HepG2 (cell line): Measurements from ENCODE around the gene POU5F1. TPM values are rescaled to one million over a fixed set of nuclear protein-coding genes. Genes with fewer than 3 reads are reported as not detected.

Source experiments
- ARNT2 ChIP-seq: sonication (generic); formaldehyde crosslinking; IDR thresholded peaks from 2 replicates; pipeline ENCODE4 v1.8.0; 2022; ENCODE audit warnings: mild to moderate bottlenecking, low read depth, missing genetic modification reagents, moderate library complexity
- CBX5 ChIP-seq: sonication (generic); formaldehyde crosslinking; IDR thresholded peaks from 2 replicates; pipeline ENCODE4 v1.4.0; 2020; ENCODE audit warnings: missing genetic modification reagents, borderline replicate concordance
- CREB1 ChIP-seq, 2 experiments: fragments of 450-650 bp in 1 of 2; IDR thresholded peaks; 2 replicates each; pipeline ENCODE4 v1.6.1; 2016 to 2017; ENCODE audit warnings: control low read depth in 1 of 2, mild to moderate bottlenecking in 1 of 2, missing compliant biosample characterization in 1 of 2, missing genetic modification characterization in 1 of 2
- FOXO1 ChIP-seq: sonication (generic); formaldehyde crosslinking; IDR thresholded peaks from 2 replicates; pipeline ENCODE4 v1.4.0; 2020; ENCODE audit warnings: missing genetic modification reagents
- GLI4 ChIP-seq: sonication (generic); formaldehyde crosslinking; IDR thresholded peaks from 2 replicates; pipeline ENCODE4 v1.5.1; 2020; ENCODE audit warnings: missing genetic modification reagents, mild to moderate bottlenecking, moderate library complexity, borderline replicate concordance
- HNF1B ChIP-seq: sonication (generic); formaldehyde crosslinking; IDR thresholded peaks from 2 replicates; pipeline ENCODE4 v1.5.1; 2020; ENCODE audit warnings: mild to moderate bottlenecking, moderate library complexity, missing genetic modification reagents
- HNF4A ChIP-seq: sonication (generic); formaldehyde crosslinking; IDR thresholded peaks from 2 replicates; pipeline ENCODE4 v1.4.0; 2020; ENCODE audit warnings: missing genetic modification reagents
- HOXA7 ChIP-seq: sonication (generic); formaldehyde crosslinking; IDR thresholded peaks from 2 replicates; pipeline ENCODE4 v1.8.1; 2022; ENCODE audit warnings: mild to moderate bottlenecking, missing genetic modification reagents, moderate library complexity
- IRX3 ChIP-seq: sonication (generic); formaldehyde crosslinking; IDR thresholded peaks from 2 replicates; pipeline ENCODE4 v1.8.1; 2023; ENCODE audit warnings: mild to moderate bottlenecking, low read depth, missing genetic modification reagents, borderline replicate concordance
- MAZ ChIP-seq, 2 experiments: sonication (generic) in 1 of 2; formaldehyde crosslinking in 1 of 2; IDR thresholded peaks; 2 replicates each; pipeline versions ENCODE4 v1.5.0 to v1.6.1; 2012 to 2020; ENCODE audit warnings: low read depth in 2 of 2, mild to moderate bottlenecking in 2 of 2, borderline replicate concordance in 1 of 2, improper control_type of control experiment in 1 of 2, low read length in 1 of 2, missing genetic modification reagents in 1 of 2, moderate library complexity in 1 of 2
- MED1 ChIP-seq: sonication (generic); formaldehyde crosslinking; IDR thresholded peaks from 2 replicates; pipeline ENCODE4 v1.4.0; 2020; ENCODE audit warnings: missing genetic modification reagents
- MIXL1 ChIP-seq: IDR thresholded peaks from 2 replicates; pipeline ENCODE4 v1.6.1; 2016
- NFYC ChIP-seq: IDR thresholded peaks from 2 replicates; pipeline ENCODE4 v1.6.1; 2016; ENCODE audit warnings: missing genetic modification reagents, missing compliant biosample characterization
- SP4 ChIP-seq: sonication (generic); formaldehyde crosslinking; IDR thresholded peaks from 2 replicates; pipeline ENCODE4 v1.8.1; 2023; ENCODE audit warnings: mild to moderate bottlenecking, missing genetic modification reagents
- UBTF ChIP-seq: sonication (generic); formaldehyde crosslinking; IDR thresholded peaks from 2 replicates; pipeline ENCODE4 v1.4.0; 2020; ENCODE audit warnings: mild to moderate bottlenecking, missing genetic modification reagents
- XRCC5 ChIP-seq: fragments of 200-400 bp; formaldehyde crosslinking; optimal IDR thresholded peaks from 2 replicates; pipeline ENCODE3; 2017; ENCODE audit warnings: mild to moderate bottlenecking, low read length
- ZBTB7B ChIP-seq: sonication (generic); formaldehyde crosslinking; IDR thresholded peaks from 2 replicates; pipeline ENCODE4 v1.4.0; 2020; ENCODE audit warnings: missing genetic modification reagents
- ZFX ChIP-seq: sonication (generic); formaldehyde crosslinking; IDR thresholded peaks from 2 replicates; pipeline ENCODE4 v1.4.0; 2020; ENCODE audit warnings: mild to moderate bottlenecking, low read depth, missing genetic modification reagents, moderate library complexity
- ZNF263 ChIP-seq: sonication (generic); formaldehyde crosslinking; IDR thresholded peaks from 2 replicates; pipeline ENCODE4 v1.4.0; 2020; ENCODE audit warnings: missing genetic modification reagents
- ZNF274 ChIP-seq: sonication (generic); formaldehyde crosslinking; IDR thresholded peaks from 2 replicates; pipeline ENCODE4 v1.5.1; 2020; ENCODE audit warnings: mild to moderate bottlenecking, missing genetic modification reagents
- ZNF510 ChIP-seq: sonication (generic); formaldehyde crosslinking; IDR thresholded peaks from 2 replicates; pipeline ENCODE4 v1.4.0; 2020; ENCODE audit warnings: low read depth, mild to moderate bottlenecking, missing genetic modification reagents
- ZNF816 ChIP-seq: sonication (generic); formaldehyde crosslinking; IDR thresholded peaks from 2 replicates; pipeline ENCODE4 v1.8.0; 2022; ENCODE audit warnings: missing genetic modification reagents, mild to moderate bottlenecking, borderline replicate concordance
- ZNF841 ChIP-seq: sonication (generic); formaldehyde crosslinking; IDR thresholded peaks from 2 replicates; pipeline ENCODE4 v1.8.1; 2023; ENCODE audit warnings: missing genetic modification reagents, borderline replicate concordance
- ZNF883 ChIP-seq: sonication (generic); formaldehyde crosslinking; IDR thresholded peaks from 2 replicates; pipeline ENCODE4 v1.5.1; 2020; ENCODE audit warnings: mild to moderate bottlenecking, missing genetic modification reagents; ENCODE audit errors: not compliant biosample characterization
- polyA plus RNA-seq, 8 experiments: library from polyadenylated mRNA; depleted of rRNA in 3 of 8; stranded (reverse) in 7 of 8; unstranded in 1 of 8; fragments of >200 nt; fragmentation: Illumina TruSeq in 4 of 8; extraction: Trizol in 4 of 8; gene quantifications; 2 replicates each; pipeline versions ENCODE4 v1.2.1 to v1.2.3, GENCODE V29; 2011 to 2016; ENCODE audit warnings: low read depth in 4 of 8, missing spikeins in 1 of 8, mixed read lengths in 1 of 8; ENCODE audit not compliant: insufficient read depth in 1 of 8
- total RNA-seq, 5 experiments: library from RNA; depleted of rRNA; stranded (reverse); fragments of >200 nt; fragmentation: Illumina TruSeq; extraction: Trizol; gene quantifications; 2 replicates each; pipeline ENCODE4 v1.2.3, GENCODE V29; 2016; ENCODE audit warnings: low read depth in 1 of 5
- TF ChIP-seq, protein P1 (sequence below): IDR thresholded peaks from 2 replicates; pipeline ENCODE4 v1.6.1; 2012; ENCODE audit warnings: inconsistent platforms

POU5F1 gene
- total and polyA plus RNA-seq, 2 of the 13 experiments (the other 11 are each of a cell fraction or from before 2014, with no cell fraction given): 2.5 to 7.2 TPM

- TF ChIP-seq UBTF (CRISPR knock-in tag): peak; percentile 54; the same call in 1 of the 2 replicates
- 0 out of 2 replicates have a peak, but pooled peaks have one; percentile 15 for TF ChIP-seq ZBTB7B
- peak; percentile 97 for TF ChIP-seq NFYC
- peak; percentile 10; the same call in 1 of the 2 replicates for TF ChIP-seq ZNF274 (CRISPR knock-in tag)
- peak; percentile 28; the same call in 1 of the 2 replicates for TF ChIP-seq ZNF841 (CRISPR knock-in tag)
- TF ChIP-seq ZNF263 (CRISPR knock-in tag): peak; percentile 46; the same call in 1 of the 2 replicates
- peak; percentile 19; the same call in 1 of the 2 replicates for TF ChIP-seq MIXL1
- 0 out of 2 replicates have a peak, but pooled peaks have one; percentile 13 for TF ChIP-seq CBX5 (CRISPR knock-in tag)
- peak; percentile 44; the same call in 1 of the 2 replicates for TF ChIP-seq MED1 (CRISPR knock-in tag)
- peak; percentile 30 for TF ChIP-seq ZNF883 (CRISPR knock-in tag)
- peak; percentile 78 for TF ChIP-seq ZFX (CRISPR knock-in tag)
- TF ChIP-seq HNF1B (CRISPR knock-in tag): peak; percentile 94
- peak; percentile 92 for TF ChIP-seq MAZ (IDR thresholded peaks at IDR 0.05; ENCODE audit: borderline replicate concordance, low read depth, low read length)
- TF ChIP-seq MAZ (CRISPR knock-in tag; IDR thresholded peaks at IDR 0.05; ENCODE audit: low read depth): peak; percentile 95
- TF ChIP-seq ZNF510 (CRISPR knock-in tag): peak; percentile 88; the same call in 1 of the 2 replicates
- TF ChIP-seq CREB1 (IDR thresholded peaks at IDR 0.05): peak; percentile 67; the same call in 1 of the 2 replicates
- TF ChIP-seq CREB1 (CRISPR knock-in tag; IDR thresholded peaks at IDR 0.05): peak; percentile 86
- peak; percentile 82; the same call in 1 of the 2 replicates for TF ChIP-seq GLI4
- TF ChIP-seq IRX3 (CRISPR knock-in tag): peak; percentile 95
- 0 out of 2 replicates have a peak, but pooled peaks have one; percentile 49 for TF ChIP-seq HOXA7 (CRISPR knock-in tag)
- TF ChIP-seq ZNF816 (CRISPR knock-in tag): peak; percentile 86; the same call in 1 of the 2 replicates
- TF ChIP-seq FOXO1 (CRISPR knock-in tag): peak; percentile 15; the same call in 1 of the 2 replicates
- TF ChIP-seq HNF4A: peak; percentile 83
- peak; percentile 82 for TF ChIP-seq XRCC5
- TF ChIP-seq ARNT2 (CRISPR knock-in tag): peak; percentile 94
- peak; percentile 95; the same call in 1 of the 2 replicates for TF ChIP-seq SP4 (CRISPR knock-in tag)
- TF ChIP-seq, protein P1, sequence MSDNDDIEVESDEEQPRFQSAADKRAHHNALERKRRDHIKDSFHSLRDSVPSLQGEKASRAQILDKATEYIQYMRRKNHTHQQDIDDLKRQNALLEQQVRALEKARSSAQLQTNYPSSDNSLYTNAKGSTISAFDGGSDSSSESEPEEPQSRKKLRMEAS: peak; percentile 76
These were observed 12.2 kb downstream of the POU5F1 start, which contains the start of gene TCF19 (continued) for GRCh38 chr6:31158140-31158862.
